ENCODE results near the gene COL19A1.
"Not testable (repeated sequence)": the region's sequence is repeated elsewhere in the genome, so short reads cannot be mapped to it uniquely, and the experiment has no call there.

Gene COL19A1

GRCh38 chr6:69819138-69819537, 47.2 kb upstream of the COL19A1 start:
- Histone ChIP-seq H3K4me3 (ENCODE audit: low read length) (no peak overlapping the region), H4K20me1 (ENCODE audit: insufficient read depth, low read length) (no peaks in the 10 kb centered on the region), H3K27me3 (ENCODE audit: low read depth, low read length) (no peaks in the 10 kb centered on the region), H3K9ac (ENCODE audit: low read length) (no peak overlapping the region), H3K4me2 (ENCODE audit: low read length) (no peak overlapping the region), H3K36me3 (replicated peaks; ENCODE audit: low read depth, low read length) (no peaks in the 10 kb centered on the region), H3K27ac (ENCODE audit: low read length) (no peak overlapping the region), H3K79me2 (ENCODE audit: low read length) (no peaks in the 10 kb centered on the region), H2AFZ (ENCODE audit: low read depth, low read length) (no peak overlapping the region), H3K4me1 (ENCODE audit: low read length) (peaks cover 24% of the 10 kb centered on the region), H3K9me3 (ENCODE audit: insufficient read depth, low read length) (no peaks in the 10 kb centered on the region)
- TF ChIP-seq CTCF (IDR thresholded peaks at IDR 0.05; ENCODE audit: low read depth, low read length) (no peak), EZH2phosphoT487 (IDR thresholded peaks at IDR 0.05; ENCODE audit: low read depth) (no peak)

GRCh38 chr6:69820018-69820417, 46.3 kb upstream of the COL19A1 start:
- Histone ChIP-seq H2AFZ (ENCODE audit: low read depth, low read length) (no peak overlapping the region), H3K27me3 (ENCODE audit: low read depth, low read length) (no peaks in the 10 kb centered on the region), H3K4me1 (ENCODE audit: low read length) (peaks cover 20% of the 10 kb centered on the region), H3K4me2 (ENCODE audit: low read length) (no peak overlapping the region), H3K9me3 (ENCODE audit: insufficient read depth, low read length) (no peaks in the 10 kb centered on the region), H3K9ac (ENCODE audit: low read length) (no peak overlapping the region), H3K27ac (ENCODE audit: low read length) (no peak overlapping the region), H3K79me2 (ENCODE audit: low read length) (no peaks in the 10 kb centered on the region), H3K36me3 (replicated peaks; ENCODE audit: low read depth, low read length) (no peaks in the 10 kb centered on the region), H4K20me1 (ENCODE audit: insufficient read depth, low read length) (no peaks in the 10 kb centered on the region), H3K4me3 (ENCODE audit: low read length) (no peak overlapping the region)
- TF ChIP-seq EZH2phosphoT487 (IDR thresholded peaks at IDR 0.05; ENCODE audit: low read depth) (no peak), CTCF (IDR thresholded peaks at IDR 0.05; ENCODE audit: low read depth, low read length) (no peak)

GRCh38 chr6:69820438-69820837, 45.9 kb upstream of the COL19A1 start:
- Histone ChIP-seq H3K79me2 (ENCODE audit: low read length) (no peaks in the 10 kb centered on the region), H4K20me1 (ENCODE audit: insufficient read depth, low read length) (no peaks in the 10 kb centered on the region), H3K4me2 (ENCODE audit: low read length) (no peak overlapping the region), H2AFZ (ENCODE audit: low read depth, low read length) (no peak overlapping the region), H3K9ac (ENCODE audit: low read length) (no peak overlapping the region), H3K36me3 (replicated peaks; ENCODE audit: low read depth, low read length) (no peaks in the 10 kb centered on the region), H3K4me1 (ENCODE audit: low read length) (peaks cover 16% of the 10 kb centered on the region), H3K27me3 (ENCODE audit: low read depth, low read length) (no peaks in the 10 kb centered on the region), H3K27ac (ENCODE audit: low read length) (no peak overlapping the region), H3K9me3 (ENCODE audit: insufficient read depth, low read length) (no peaks in the 10 kb centered on the region), H3K4me3 (ENCODE audit: low read length) (no peak overlapping the region)
- no peak for TF ChIP-seq EZH2phosphoT487 (IDR thresholded peaks at IDR 0.05; ENCODE audit: low read depth)
- no peak for TF ChIP-seq CTCF (IDR thresholded peaks at IDR 0.05; ENCODE audit: low read depth, low read length)

DNA sequence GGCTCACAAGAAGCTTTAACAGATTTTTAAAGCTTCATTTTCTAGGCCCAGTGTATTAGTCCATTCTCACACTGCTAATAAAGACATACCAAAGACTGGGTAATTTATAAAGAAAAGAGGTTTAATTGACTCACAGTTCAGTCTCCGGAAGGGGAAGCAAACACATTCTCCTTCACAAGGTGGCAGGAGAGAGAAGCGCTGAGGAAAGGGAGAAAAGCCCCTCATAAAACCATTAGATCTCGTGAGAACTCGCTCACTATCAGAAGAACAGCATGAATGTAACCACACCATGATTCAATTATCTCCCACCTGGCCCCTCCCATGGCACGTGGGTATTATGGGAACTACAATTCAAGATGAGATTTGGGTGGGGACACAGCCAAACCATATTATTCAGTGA, 42.0 kb upstream of the COL19A1 start:
- H3K27me3 ChIP-seq (ENCODE audit: low read depth, low read length); H3K4me2 ChIP-seq (ENCODE audit: low read length); H3K4me1 ChIP-seq (ENCODE audit: low read length); H3K36me3 ChIP-seq (replicated peaks; ENCODE audit: low read depth, low read length); H3K9ac ChIP-seq (ENCODE audit: low read length); H3K9me3 ChIP-seq (ENCODE audit: insufficient read depth, low read length); H2AFZ ChIP-seq (ENCODE audit: low read depth, low read length); H3K27ac ChIP-seq (ENCODE audit: low read length); H3K79me2 ChIP-seq (ENCODE audit: low read length); H3K4me3 ChIP-seq (ENCODE audit: low read length); H4K20me1 ChIP-seq (ENCODE audit: insufficient read depth, low read length): not testable (repeated sequence)

DNA sequence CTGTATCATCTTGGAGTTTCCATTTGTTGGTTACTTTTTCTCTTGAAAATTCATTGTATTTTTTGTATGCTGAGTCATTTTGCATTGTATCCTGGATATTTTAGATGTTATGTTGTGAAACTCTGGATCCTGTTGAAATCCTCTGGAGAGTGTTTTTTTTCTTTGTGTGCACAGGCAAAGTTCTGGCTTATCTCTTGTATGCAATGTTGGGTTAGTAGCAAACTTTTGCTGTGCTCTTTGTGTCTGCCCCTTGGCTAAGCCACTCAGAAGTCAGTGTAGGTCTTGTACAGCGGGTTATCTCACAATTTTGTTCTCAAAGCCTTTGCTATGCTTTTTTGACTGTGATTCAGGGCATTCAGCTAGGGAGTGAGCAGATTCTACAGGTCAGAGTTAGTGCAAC, 40.5 kb upstream of the COL19A1 start:
- Histone ChIP-seq H3K27ac (ENCODE audit: low read length) (no peak overlapping the region), H3K4me2 (ENCODE audit: low read length) (no peak overlapping the region), H3K27me3 (ENCODE audit: low read depth, low read length) (no peaks in the 10 kb centered on the region), H2AFZ (ENCODE audit: low read depth, low read length) (no peak overlapping the region), H3K36me3 (replicated peaks; ENCODE audit: low read depth, low read length) (no peaks in the 10 kb centered on the region), H3K79me2 (ENCODE audit: low read length) (no peaks in the 10 kb centered on the region), H4K20me1 (ENCODE audit: insufficient read depth, low read length) (no peaks in the 10 kb centered on the region), H3K9ac (ENCODE audit: low read length) (no peak overlapping the region), H3K9me3 (ENCODE audit: insufficient read depth, low read length) (no peaks in the 10 kb centered on the region), H3K4me3 (ENCODE audit: low read length) (no peak overlapping the region), H3K4me1 (ENCODE audit: low read length) (no peaks in the 10 kb centered on the region)
- TF ChIP-seq EZH2phosphoT487 (IDR thresholded peaks at IDR 0.05; ENCODE audit: low read depth) (no peak), CTCF (IDR thresholded peaks at IDR 0.05; ENCODE audit: low read depth, low read length) (no peak)

Measured in OCI-LY3 (cell line).